ENCODE results near the gene APBA1. TPM values are rescaled to one million over a fixed set of nuclear protein-coding genes. Genes with fewer than 3 reads are reported as not detected.

The APBA1 gene
- total and polyA plus RNA-seq, 2 of the 4 experiments (the other 2 are of a cell fraction), result 3.8 to 5.1 TPM

- no peak for TF ChIP-seq CHD1 (IDR thresholded peaks at IDR 0.05; ENCODE audit: low read depth, low read length)
These were observed 4.9 kb downstream of the APBA1 start (continued) for GRCh38 chr9:69667306-69667705.

GRCh38 chr9:69660304-69660703 is 11.9 kb downstream of the APBA1 start:
- Histone ChIP-seq H3K4me3 (ENCODE audit: insufficient read depth, low read depth, low read length) (no peak overlapping the region), H3K36me3 (ENCODE audit: control insufficient read depth, insufficient read depth, low read length) (no peaks in the 10 kb centered on the region), H3K23ac (ENCODE audit: low read depth, low read length) (no peak overlapping the region), H4K5ac (ENCODE audit: low read depth, low read length) (no peak overlapping the region), H4K8ac (ENCODE audit: low read depth in 2 of 2, low read length in 2 of 2) (no peak overlapping the region; a peak in 1 of 4 replicates), H4K91ac (ENCODE audit: insufficient read depth, low read depth, low read length) (no peak overlapping the region), H2BK20ac (ENCODE audit: low read depth, low read length) (0 out of 2 replicates have a peak overlapping the region, but pooled peaks have one; percentile 14), H4K20me1 (ENCODE audit: insufficient read depth, low read length) (no peaks in the 10 kb centered on the region), H3K9ac (ENCODE audit: low read depth, low read length) (no peak overlapping the region), H2BK15ac (ENCODE audit: low read depth, low read length) (no peak overlapping the region), H3K9me3 (ENCODE audit: control insufficient read depth, insufficient read depth, low read length) (no peaks in the 10 kb centered on the region), H3K79me1 (ENCODE audit: low read depth in 1 of 2, low read length in 2 of 2) (peaks cover 0 to 9% of the 10 kb centered on the region in 2 experiments; a peak in 2 of 4 replicates), H3K56ac (ENCODE audit: extremely low read depth, insufficient read depth, low read length) (no peak overlapping the region), H3K18ac (ENCODE audit: low read depth, low read length) (no peak overlapping the region), H3K9me1 (ENCODE audit: insufficient read depth, low read length) (peaks cover 4% of the 10 kb centered on the region; the same call in 1 of the 2 replicates), H2AK9ac (replicated peaks; ENCODE audit: low read depth, low read length, poor library complexity) (no peak overlapping the region), H3K14ac (replicated peaks; ENCODE audit: low read depth, low read length) (no peak overlapping the region), H3K27me3 (ENCODE audit: control insufficient read depth, insufficient read depth, low read length) (no peaks in the 10 kb centered on the region), H2BK120ac (ENCODE audit: low read depth, low read length) (no peak overlapping the region), H2AK5ac (ENCODE audit: low read depth, low read length) (no peak overlapping the region), H2BK5ac (ENCODE audit: low read depth, low read length, poor library complexity, severe bottlenecking) (no peak overlapping the region), H3K4ac (ENCODE audit: low read depth, low read length) (peak overlapping the region; percentile 29; the same call in 1 of the 2 replicates), H2AFZ (replicated peaks; ENCODE audit: low read length, poor library complexity) (no peak overlapping the region), H3K27ac (ENCODE audit: insufficient read depth, low read length) (no peak overlapping the region), H3K4me2 (ENCODE audit: low read depth, low read length) (no peak overlapping the region), H3K4me1 (ENCODE audit: control insufficient read depth, insufficient read depth, low read length) (peaks cover 3% of the 10 kb centered on the region; the same call in 1 of the 2 replicates)
- intact Hi-C loops (cut with micrococcal nuclease), result no loop called here
- dilution Hi-C loops (cut with HindIII; ENCODE audit: low sequenced_read_pairs, unreplicated experiment), result no loop called here
- ATAC-seq (ENCODE audit: low read depth), result peak; percentile 16; the same call in 1 of the 2 replicates
- POLR2A ChIA-PET (ENCODE audit: unreplicated experiment), result no interaction called here
- no peak for DNase-seq
- CTCF ChIA-PET, result interaction anchor here (1.3 kb wide), 1 partner anchor 12 kb away, joined by 3 read pairs; the partner anchor contains the start of gene APBA1
- in situ Hi-C loops (cut with MboI; ENCODE audit: low sequenced_read_pairs), result loop anchor here (25.0 kb wide), 1 partner anchor 577 kb away; no protein-coding TSS in a partner anchor
- BruUV-seq (replicated peaks), result no TSS peak
- TF ChIP-seq CEBPB (IDR thresholded peaks at IDR 0.05; ENCODE audit: low read depth, low read length), result no peak
- WGBS, 2 experiments (ENCODE audit: extremely low coverage in 2 of 2, insufficient read length in 1 of 2), result no CpG with 5 or more reads among the region's 2 CpGs

Measured in IMR-90 (cell line).